GM10266 (cell line): ENCODE results near the gene MANF.
A peak's percentile ranks its signal among the peaks of the same experiment; 100 is the strongest.
"Not testable (repeated sequence)": the region's sequence is repeated elsewhere in the genome, so short reads cannot be mapped to it uniquely, and the experiment has no call there.

Experiments
- DNase-seq: peaks from one replicate; pipeline ENCODE4 v3.0.0; 2012; ENCODE audit errors: extremely low spot score
- CTCF ChIP-seq: IDR thresholded peaks from 2 replicates; pipeline ENCODE4 v1.5.1; 2012; ENCODE audit warnings: mild to moderate bottlenecking, low read depth; ENCODE audit not compliant: control insufficient read depth, insufficient read depth; ENCODE audit errors: missing control alignments

MANF gene

GRCh38 chr3:51385621-51386091 lies 565 bp downstream of the MANF start:
- no peak for DNase-seq
- no peak for TF ChIP-seq CTCF

- no peak for DNase-seq
- TF ChIP-seq CTCF: no peak
Observed at GRCh38 chr3:51386159-51386851, 1.2 kb downstream of the MANF start.

GRCh38 chr3:51386852-51387229 lies 1.8 kb downstream of the MANF start:
- DNase-seq: no peak
- no peak for TF ChIP-seq CTCF

DNA sequence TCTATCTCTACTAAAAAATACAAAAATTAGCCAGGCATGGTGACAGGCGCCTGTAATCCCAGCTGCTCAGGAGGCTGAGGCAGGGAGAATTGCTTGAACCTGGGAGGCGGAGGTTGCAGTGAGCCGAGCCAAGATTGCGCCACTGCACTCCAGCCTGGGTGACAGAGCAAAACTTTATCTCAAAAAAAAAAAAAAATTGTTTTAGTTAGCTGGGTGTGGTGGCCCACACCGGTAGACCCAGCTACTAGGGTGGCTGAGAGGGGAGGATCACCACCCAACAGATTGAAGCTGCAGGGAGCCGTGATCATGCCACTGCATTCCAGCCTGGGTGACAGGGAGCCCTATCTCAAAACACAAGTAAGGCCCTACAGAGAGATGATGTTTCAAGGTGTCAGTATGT lies 2.2 kb downstream of the MANF start:
- not testable (repeated sequence) for DNase-seq

DNA sequence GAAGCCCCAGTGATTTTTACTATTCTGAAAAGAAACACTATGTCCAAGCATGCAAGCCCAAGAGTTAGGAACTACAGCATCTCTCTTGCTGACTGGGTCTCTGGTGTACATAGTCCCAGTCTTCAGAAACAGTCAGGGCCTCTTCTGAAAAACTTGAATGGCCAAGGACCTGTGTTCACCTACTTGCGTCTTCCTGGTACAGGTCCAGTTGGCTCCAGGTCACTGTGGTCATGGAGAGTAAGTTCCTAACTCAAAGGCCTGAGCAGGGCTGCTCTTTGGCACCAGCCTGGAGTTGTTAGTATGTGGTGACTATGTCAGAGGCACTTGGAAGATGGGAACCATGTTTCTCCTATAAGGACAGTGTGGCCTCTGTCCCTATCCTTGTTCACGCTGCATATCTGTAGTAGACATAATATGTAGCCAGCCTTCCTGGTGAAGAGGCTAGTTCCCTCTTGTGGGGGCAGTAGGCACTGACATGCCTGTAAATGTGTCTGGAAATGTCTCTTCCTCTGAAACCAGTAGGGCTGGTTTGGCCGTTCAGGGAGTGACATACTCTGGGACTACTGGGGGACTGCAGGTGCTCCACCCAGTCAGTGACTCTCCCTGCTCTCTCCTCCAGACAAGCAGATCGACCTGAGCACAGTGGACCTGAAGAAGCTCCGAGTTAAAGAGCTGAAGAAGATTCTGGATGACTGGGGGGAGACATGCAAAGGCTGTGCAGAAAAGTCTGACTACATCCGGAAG lies 3.4 kb downstream of the MANF start:
- TF ChIP-seq CTCF: no peak
- no peak for DNase-seq

- peak; percentile 87 for TF ChIP-seq CTCF
Observed at GRCh38 chr3:51389423-51390183, 4.5 kb downstream of the MANF start.

GRCh38 chr3:51390246-51391074 lies 5.4 kb downstream of the MANF start:
- no peak for DNase-seq

More at GRCh38 chr3:51389423-51390183, 4.5 kb downstream of the MANF start:
- DNase-seq: peak; percentile 72

More at GRCh38 chr3:51390246-51391074, 5.4 kb downstream of the MANF start:
- TF ChIP-seq CTCF: no peak
